GM18508 (cell line): ENCODE data around the gene CKB.

Source experiments
- ATAC-seq: cut with Tn5 transposase; IDR thresholded peaks from one replicate; pipeline ENCODE4 v1.9.1; 2021; ENCODE audit warnings: moderate number of reproducible peaks; ENCODE audit not compliant: insufficient read depth, unreplicated experiment

CKB gene

GRCh38 chr14:103539056-103539825 lies 16.6 kb upstream of the CKB start:
- ATAC-seq = no peak

GRCh38 chr14:103538291-103539055 lies 15.8 kb upstream of the CKB start:
- ATAC-seq = no peak

- no peak for ATAC-seq
Measured at GRCh38 chr14:103537175-103537990, 14.8 kb upstream of the CKB start.

GRCh38 chr14:103536693-103537092 lies 14.1 kb upstream of the CKB start:
- no peak for ATAC-seq

- ATAC-seq = no peak
Measured at GRCh38 chr14:103535891-103536565, 13.4 kb upstream of the CKB start.

GRCh38 chr14:103535081-103535890 lies 12.7 kb upstream of the CKB start:
- no peak for ATAC-seq

- ATAC-seq = no peak
Measured at GRCh38 chr14:103534576-103535061, 12.0 kb upstream of the CKB start.

GRCh38 chr14:103533999-103534575 lies 11.5 kb upstream of the CKB start:
- ATAC-seq = no peak

GRCh38 chr14:103533137-103533998 lies 10.7 kb upstream of the CKB start:
- ATAC-seq = no peak

GRCh38 chr14:103532216-103533136 lies 9.8 kb upstream of the CKB start:
- ATAC-seq = no peak

- no peak for ATAC-seq
Measured at GRCh38 chr14:103531421-103532215, 9.0 kb upstream of the CKB start.

- no peak for ATAC-seq
Measured at GRCh38 chr14:103530831-103531230, 8.2 kb upstream of the CKB start.

- ATAC-seq = no peak
Measured at GRCh38 chr14:103530390-103530789, 7.8 kb upstream of the CKB start.

- ATAC-seq = no peak
Measured at GRCh38 chr14:103529383-103530365, 7.0 kb upstream of the CKB start.
